NCI-H748 (cell line): Measurements from ENCODE around the gene HPS6.

Experiments
- DNase-seq: peaks from one replicate; lab custom pipeline; 2025; ENCODE audit not compliant: unreplicated experiment; lab: John Stamatoyannopoulos, UW

HPS6 gene

GRCh38 chr10:102115775-102116174 is 50.6 kb downstream of the HPS6 start:
- no peak for DNase-seq

DNA sequence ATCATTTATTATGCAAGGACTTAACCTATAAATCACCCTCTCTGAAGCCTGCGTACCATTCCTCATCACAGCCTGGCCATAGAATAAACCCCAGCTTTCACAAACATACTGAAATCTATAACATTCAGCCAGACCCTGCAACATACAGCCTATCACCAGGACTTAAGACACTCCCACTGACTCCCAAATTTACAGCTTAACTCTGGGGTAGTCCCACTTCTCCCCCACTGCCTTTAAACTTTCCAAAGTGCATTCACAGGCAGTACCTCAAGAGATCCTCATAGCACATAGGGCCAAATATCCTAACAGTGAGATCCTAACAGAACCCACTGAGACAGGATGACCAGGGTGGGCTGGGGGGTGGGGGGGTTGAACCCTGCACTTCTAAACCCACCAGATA is 51.5 kb downstream of the HPS6 start:
- no peak for DNase-seq
